Stomach smooth muscle (tissue), 2 donors: Measurements from ENCODE around the gene CBX6.

Experiments used
- H3K27ac ChIP-seq: one replicate; pipeline ENCODE4 v1.7.0; 2013; ENCODE audit warnings: mild to moderate bottlenecking, low read length, inconsistent platforms
- H3K27me3 ChIP-seq, 2 donors: one replicate each; pipeline ENCODE4 v1.7.0; 2013; ENCODE audit warnings: low read length in 2 of 2; ENCODE audit not compliant: insufficient read depth in 2 of 2, control insufficient read depth in 1 of 2
- H3K36me3 ChIP-seq, 2 donors: one replicate each; pipeline ENCODE4 v1.7.0; 2013; ENCODE audit warnings: low read length in 2 of 2; ENCODE audit not compliant: control insufficient read depth in 2 of 2, insufficient read depth in 2 of 2
- H3K4me1 ChIP-seq: one replicate; pipeline ENCODE4 v1.7.0; 2013; ENCODE audit warnings: low read length; ENCODE audit not compliant: control insufficient read depth, insufficient read depth
- H3K4me3 ChIP-seq, 2 donors: one replicate each; pipeline ENCODE4 v1.7.0; 2013; ENCODE audit warnings: low read length in 2 of 2
- H3K9ac ChIP-seq, 2 donors: one replicate each; pipeline ENCODE4 v1.7.0; 2013; ENCODE audit warnings: low read length in 2 of 2, mild to moderate bottlenecking in 1 of 2
- H3K9me3 ChIP-seq, 2 donors: one replicate each; pipeline ENCODE4 v1.7.0; 2013; ENCODE audit warnings: low read length in 2 of 2; ENCODE audit not compliant: control insufficient read depth in 2 of 2
- donor health status: healthy.
- donor health status: Pancreatic carcinoma.

Gene CBX6

DNA sequence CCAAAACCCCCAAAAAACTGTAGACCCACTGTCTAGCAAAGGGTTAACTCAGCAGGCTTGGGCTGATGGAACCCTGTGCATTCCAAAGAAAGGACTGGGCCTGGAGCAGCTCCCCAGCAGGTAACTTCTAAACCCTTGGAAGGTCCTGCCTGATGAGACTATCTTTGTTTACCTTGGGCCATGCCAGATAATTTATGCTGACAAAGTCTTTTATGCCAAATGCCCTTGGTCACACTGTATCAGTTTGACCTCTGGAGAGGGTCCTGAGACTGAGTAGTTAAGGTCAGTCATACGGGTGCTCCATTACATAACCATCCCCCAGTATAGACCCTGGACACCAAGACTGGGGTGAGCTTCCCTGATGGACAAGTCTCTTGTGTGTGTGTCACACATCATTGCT, 56.2 kb downstream of the CBX6 start:
- Histone ChIP-seq H3K27ac (no peak overlapping the region), H3K4me1 (no peaks in the 10 kb centered on the region), H3K9ac (no peak overlapping the region), H3K9me3 (no peaks in the 10 kb centered on the region), H3K36me3 (no peaks in the 10 kb centered on the region), H3K27me3 (peaks cover 0 to 4% of the 10 kb centered on the region in 2 donors), H3K4me3 (no peak overlapping the region)
